ENCODE data around the gene CHRD.
"Not testable (repeated sequence)": the region's sequence is repeated elsewhere in the genome, so short reads cannot be mapped to it uniquely, and the experiment has no call there.

Gene CHRD

DNA sequence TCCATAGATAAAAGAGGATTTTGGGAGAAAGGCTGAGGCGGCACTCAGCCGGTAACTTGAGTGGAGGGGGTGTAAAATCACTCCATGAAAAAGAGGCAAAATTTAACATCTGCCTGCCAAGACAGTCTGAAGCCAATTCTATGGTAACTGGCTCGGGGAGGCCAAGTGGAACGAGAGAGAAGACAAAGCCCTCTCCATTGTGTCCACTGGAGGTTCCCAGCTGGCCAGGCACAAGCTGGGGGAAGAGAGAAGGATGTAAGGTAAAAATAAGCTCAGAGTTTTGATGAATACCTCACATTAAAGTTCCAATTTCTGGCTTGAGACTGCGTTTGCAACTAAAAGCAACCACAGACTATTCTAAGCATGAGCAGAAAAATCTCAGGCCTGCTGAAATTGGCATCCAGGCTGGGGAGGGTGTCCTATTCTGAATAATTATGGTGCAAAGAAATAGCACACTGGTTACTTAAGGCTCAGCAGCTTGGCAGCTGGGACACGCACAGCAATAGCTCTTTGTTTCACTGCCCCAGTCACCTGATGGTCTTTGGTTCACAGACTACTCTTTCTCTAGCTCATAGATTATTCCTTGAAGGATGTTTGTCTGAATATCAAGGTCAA, 48.8 kb downstream of the CHRD start:
- no peak for FAIRE-seq

DNA sequence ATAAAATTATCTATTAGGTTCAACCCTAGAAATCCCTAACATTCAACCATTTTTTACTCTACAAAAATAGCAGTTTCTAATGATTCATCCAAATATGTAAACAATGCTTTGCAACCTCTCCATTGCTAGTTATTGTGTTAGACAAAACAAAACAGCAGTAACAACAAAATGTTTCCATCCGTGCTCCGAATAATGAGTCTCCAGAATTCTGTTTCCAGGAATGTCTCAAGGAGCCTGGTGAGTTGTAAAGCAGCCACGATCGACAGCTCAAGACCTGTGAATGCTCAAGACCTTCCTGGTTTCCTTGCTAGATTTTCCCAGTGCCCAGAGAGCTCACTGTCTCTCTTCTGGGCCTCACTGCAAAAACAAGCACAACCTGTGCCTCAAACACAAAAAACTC, 49.9 kb downstream of the CHRD start:
- FAIRE-seq, result no peak

DNA sequence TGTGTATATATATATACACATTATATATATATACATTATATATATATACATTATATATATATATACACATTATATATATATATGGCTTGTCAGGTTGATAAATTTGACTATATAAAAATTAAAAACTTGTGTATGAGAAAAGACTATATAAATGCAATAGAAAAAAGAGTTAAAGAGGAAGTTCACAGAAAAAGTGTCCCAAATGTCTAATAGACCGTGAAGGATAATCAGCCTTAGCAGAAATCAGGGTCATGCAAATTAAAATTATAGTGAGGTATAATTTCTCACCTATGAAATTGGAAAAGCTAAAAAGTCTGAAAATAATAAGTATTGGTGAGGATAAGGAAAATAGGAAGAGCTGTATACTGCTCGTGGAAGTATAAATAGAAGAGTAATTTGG, 51.1 kb downstream of the CHRD start:
- no peak for FAIRE-seq

DNA sequence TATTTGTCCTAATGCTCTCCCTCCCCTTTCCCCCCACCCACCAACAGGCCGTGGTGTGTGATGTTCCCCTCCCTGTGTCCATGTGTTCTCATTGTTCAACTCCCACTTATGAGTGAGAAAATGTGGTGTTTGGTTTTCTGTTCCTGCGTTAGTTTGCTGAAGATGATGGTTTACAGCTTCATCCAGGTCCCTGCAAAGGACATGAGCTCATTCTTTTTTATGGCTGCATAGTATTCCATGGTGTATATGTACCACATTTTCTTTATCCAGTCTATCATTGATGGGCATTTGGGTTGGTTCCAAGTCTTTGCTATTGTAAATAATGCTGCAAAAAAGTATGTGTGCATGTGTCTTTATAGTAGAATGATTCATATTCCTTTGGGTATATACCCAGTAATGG, 53.3 kb downstream of the CHRD start:
- FAIRE-seq, result not testable (repeated sequence)

DNA sequence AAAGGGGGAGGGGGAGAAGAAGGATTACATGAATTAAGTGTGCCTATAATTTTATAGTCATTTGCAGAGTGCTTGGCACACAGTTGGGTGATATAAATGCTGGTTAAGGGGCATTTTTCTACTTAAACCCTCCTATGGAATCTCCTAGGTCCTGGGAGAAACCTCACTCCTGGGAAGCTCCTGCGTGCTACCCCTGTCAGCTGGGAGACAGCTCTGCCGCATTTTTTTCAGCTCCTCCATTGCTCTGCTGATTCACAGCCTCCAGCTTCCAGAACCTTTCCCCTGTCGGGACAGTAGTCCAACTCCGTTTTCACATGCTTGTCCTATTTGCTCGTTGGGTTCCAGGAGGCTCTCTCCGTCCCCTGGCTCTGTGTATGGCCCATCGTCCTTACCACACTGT, 59.2 kb downstream of the CHRD start:
- no peak for FAIRE-seq
